Measurements from ENCODE around the gene KLHDC8B. TPM values are rescaled to one million over a fixed set of nuclear protein-coding genes. Genes with fewer than 3 reads are reported as not detected.

KLHDC8B gene
- 46.9 and 144 TPM in 2 replicates for total RNA-seq

GRCh38 chr3:49171119-49171774 is at the start of gene KLHDC8B:
TSS of gene KLHDC8B (plus strand) at chr3:49171598. CDS start at chr3:49172770, 1,172 bp downstream.
- DNase-seq (ENCODE audit: low read depth in 2 of 2) = peak; percentile 91 to 94

- no peak for DNase-seq (ENCODE audit: low read depth in 2 of 2)
Measured at GRCh38 chr3:49122022-49122421, 49.4 kb upstream of the KLHDC8B start.

GRCh38 chr3:49122451-49122850 is 48.9 kb upstream of the KLHDC8B start:
- DNase-seq (ENCODE audit: low read depth in 2 of 2) = no peak

GRCh38 chr3:49122886-49123545 is 48.4 kb upstream of the KLHDC8B start:
- DNase-seq (ENCODE audit: low read depth in 2 of 2) = no peak

- DNase-seq (ENCODE audit: low read depth in 2 of 2) = no peak
Measured at GRCh38 chr3:49123687-49124086, 47.7 kb upstream of the KLHDC8B start.

GRCh38 chr3:49124203-49124602 is 47.2 kb upstream of the KLHDC8B start:
- DNase-seq (ENCODE audit: low read depth in 2 of 2) = no peak

GRCh38 chr3:49124991-49125670 is 46.3 kb upstream of the KLHDC8B start:
- DNase-seq (ENCODE audit: low read depth in 2 of 2) = peak in 1 of 2 donors; percentile 24

GRCh38 chr3:49131040-49131439 is 40.4 kb upstream of the KLHDC8B start:
- DNase-seq (ENCODE audit: low read depth in 2 of 2) = no peak

GRCh38 chr3:49131576-49131975 is 39.8 kb upstream of the KLHDC8B start:
- no peak for DNase-seq (ENCODE audit: low read depth in 2 of 2)

- DNase-seq (ENCODE audit: low read depth in 2 of 2) = no peak
Measured at GRCh38 chr3:49132073-49132436, 39.3 kb upstream of the KLHDC8B start.

GRCh38 chr3:49132437-49133225 is 38.8 kb upstream of the KLHDC8B start, which contains the start of gene LAMB2:
TSS of gene LAMB2 (minus strand) at chr3:49133050. CDS start at chr3:49132867, 183 bp downstream.
- peak; percentile 84 to 90 for DNase-seq (ENCODE audit: low read depth in 2 of 2)

- peak; percentile 92 to 93 for DNase-seq (ENCODE audit: low read depth in 2 of 2)
Measured at GRCh38 chr3:49133226-49133951, 38.0 kb upstream of the KLHDC8B start.

- DNase-seq (ENCODE audit: low read depth in 2 of 2) = no peak
Measured at GRCh38 chr3:49134471-49135265, 36.7 kb upstream of the KLHDC8B start.

- no peak for DNase-seq (ENCODE audit: low read depth in 2 of 2)
Measured at GRCh38 chr3:49135499-49135898, 35.9 kb upstream of the KLHDC8B start.

- no peak for DNase-seq (ENCODE audit: low read depth in 2 of 2)
Measured at GRCh38 chr3:49140080-49140479, 31.3 kb upstream of the KLHDC8B start.

GRCh38 chr3:49148159-49148558 is 23.2 kb upstream of the KLHDC8B start:
- no peak for DNase-seq (ENCODE audit: low read depth in 2 of 2)

- DNase-seq (ENCODE audit: low read depth in 2 of 2) = no peak
Measured at GRCh38 chr3:49151610-49152009, 19.8 kb upstream of the KLHDC8B start.

- DNase-seq (ENCODE audit: low read depth in 2 of 2) = no peak
Measured at GRCh38 chr3:49153349-49153912, 18.0 kb upstream of the KLHDC8B start.

GRCh38 chr3:49157289-49157688 is 14.1 kb upstream of the KLHDC8B start:
- DNase-seq (ENCODE audit: low read depth in 2 of 2) = no peak
